ENCODE results near the gene MIER2.

MIER2 gene

DNA sequence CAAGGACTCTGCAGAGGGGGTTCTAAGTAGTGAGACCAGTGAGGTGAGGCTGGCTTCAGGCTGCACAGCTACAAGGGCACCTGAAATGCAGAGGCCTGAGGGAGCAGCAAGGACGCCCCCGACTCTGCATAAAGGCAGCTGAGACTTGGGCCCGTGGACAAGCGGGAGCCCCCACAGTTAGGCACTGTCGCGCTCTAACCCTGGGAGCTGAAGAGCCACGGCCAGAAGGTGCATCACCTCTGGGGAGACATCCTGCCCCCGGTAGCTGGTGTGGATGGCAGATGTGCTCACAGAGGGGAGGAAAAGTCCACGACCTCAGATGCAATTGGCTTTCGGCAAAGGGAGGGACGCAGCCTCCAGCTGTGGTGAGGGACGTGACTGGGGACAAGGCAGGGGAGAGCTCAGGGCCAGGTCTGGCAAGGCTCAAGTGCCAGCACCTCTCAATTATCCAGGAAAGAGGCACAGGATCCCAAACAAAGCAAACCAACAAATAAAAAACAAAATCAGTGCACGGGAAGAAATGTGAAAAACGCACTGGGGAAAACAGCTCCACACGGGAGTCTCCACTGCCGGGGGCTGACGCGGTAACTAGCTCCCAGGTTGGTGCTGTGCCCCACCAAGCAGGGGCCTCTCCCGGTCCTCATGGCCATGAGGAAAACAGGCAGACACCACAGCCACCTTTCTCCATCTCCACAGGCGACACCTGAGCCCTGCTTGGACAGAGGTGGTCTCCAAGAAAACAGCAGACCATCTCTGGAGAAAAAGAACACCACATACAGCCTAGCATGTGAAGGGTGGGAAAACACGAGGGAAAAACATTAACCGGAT, 30.4 kb downstream of the MIER2 start:
- CTCF ChIA-PET, result no interaction called here
- DNase-seq, result no peak
- 95% methylated on average over 18 of the region's 22 CpGs for WGBS (ENCODE audit: insufficient coverage)
- H3K36me3 ChIP-seq (ENCODE audit: control insufficient read depth in 4 of 4, insufficient read depth in 4 of 4, low read length in 3 of 4), result peaks cover 9 to 64% (median 43%) of the 10 kb centered on the region in 4 experiments
- H3K27ac ChIP-seq (ENCODE audit: insufficient read depth in 1 of 2, low read depth in 1 of 2, low read length in 2 of 2, poor library complexity in 1 of 2, severe bottlenecking in 2 of 2), result no peak overlapping the region
- POLR2A ChIA-PET, result no interaction called here
- no peak overlapping the region for H3K4me3 ChIP-seq (ENCODE audit: control insufficient read depth in 1 of 7, extremely low read depth in 1 of 7, insufficient read depth in 4 of 7, low read depth in 2 of 7, low read length in 6 of 7)
- H3K27me3 ChIP-seq (replicated peaks in 2 of 5; ENCODE audit: control insufficient read depth in 4 of 5, insufficient read depth in 5 of 5, low read length in 4 of 5), result no peaks in the 10 kb centered on the region
- peaks cover 0 to 9% (median 2%) of the 10 kb centered on the region in 5 experiments for H3K9me3 ChIP-seq (ENCODE audit: control extremely low read depth in 1 of 5, control insufficient read depth in 4 of 5, insufficient read depth in 2 of 5, low read depth in 1 of 5, low read length in 4 of 5)
- no peaks in the 10 kb centered on the region for H3K4me1 ChIP-seq (ENCODE audit: control extremely low read depth in 1 of 4, control insufficient read depth in 4 of 4, insufficient read depth in 4 of 4, low read length in 3 of 4)

DNA sequence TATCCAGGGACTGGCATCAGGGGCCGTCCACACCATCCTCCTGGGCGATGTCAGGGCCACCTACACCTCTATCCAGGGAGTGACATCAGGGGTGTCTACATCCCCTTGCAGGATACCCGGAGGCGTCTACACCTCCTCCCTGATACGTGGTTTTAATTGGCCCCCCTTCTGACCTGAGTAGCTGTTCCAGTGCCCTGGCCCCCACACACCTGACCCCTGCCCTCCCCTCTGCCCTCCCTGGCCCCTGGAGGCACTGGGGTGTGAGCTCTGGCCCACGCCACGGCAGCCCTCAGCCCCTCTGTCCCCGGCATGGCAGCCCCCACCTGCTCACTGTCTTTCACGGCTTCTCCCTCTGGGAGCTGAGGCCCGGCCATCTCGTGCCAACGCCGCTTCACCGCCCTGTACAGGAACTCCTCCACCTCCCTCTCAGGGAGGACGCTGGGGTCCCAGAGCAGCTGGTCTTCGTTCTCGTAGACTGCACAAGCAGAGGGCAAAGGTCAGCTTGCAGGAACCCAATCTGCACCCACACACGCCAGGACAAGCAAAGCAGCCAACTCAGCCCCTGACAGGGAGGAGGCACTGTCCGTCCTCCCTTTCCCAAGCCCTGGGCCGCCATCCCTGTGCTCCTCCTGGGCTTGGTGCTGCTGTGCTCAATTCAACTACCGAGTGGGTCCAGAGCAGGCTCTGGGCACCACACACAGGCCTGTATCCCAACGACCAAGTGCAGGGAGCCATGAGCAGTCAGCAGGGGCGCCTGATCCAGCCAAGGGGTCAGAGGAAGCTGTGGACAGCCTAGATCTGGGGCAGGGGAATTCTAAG, 31.2 kb downstream of the MIER2 start:
- POLR2A ChIA-PET, result no interaction called here
- peaks cover 9 to 69% (median 47%) of the 10 kb centered on the region in 4 experiments for H3K36me3 ChIP-seq (ENCODE audit: control insufficient read depth in 4 of 4, insufficient read depth in 4 of 4, low read length in 3 of 4)
- H3K4me1 ChIP-seq (ENCODE audit: control extremely low read depth in 1 of 4, control insufficient read depth in 4 of 4, insufficient read depth in 4 of 4, low read length in 3 of 4), result no peaks in the 10 kb centered on the region
- no peak overlapping the region for H3K27ac ChIP-seq (ENCODE audit: insufficient read depth in 1 of 2, low read depth in 1 of 2, low read length in 2 of 2, poor library complexity in 1 of 2, severe bottlenecking in 2 of 2)
- peaks cover 0 to 9% (median 2%) of the 10 kb centered on the region in 5 experiments for H3K9me3 ChIP-seq (ENCODE audit: control extremely low read depth in 1 of 5, control insufficient read depth in 4 of 5, insufficient read depth in 2 of 5, low read depth in 1 of 5, low read length in 4 of 5)
- H3K27me3 ChIP-seq (replicated peaks in 2 of 5; ENCODE audit: control insufficient read depth in 4 of 5, insufficient read depth in 5 of 5, low read length in 4 of 5), result no peaks in the 10 kb centered on the region
- CTCF ChIA-PET, result no interaction called here
- DNase-seq, result no peak
- no peak overlapping the region for H3K4me3 ChIP-seq (ENCODE audit: control insufficient read depth in 1 of 7, extremely low read depth in 1 of 7, insufficient read depth in 4 of 7, low read depth in 2 of 7, low read length in 6 of 7)
- WGBS (ENCODE audit: insufficient coverage), result 98% methylated on average over 21 of the region's 23 CpGs

DNA sequence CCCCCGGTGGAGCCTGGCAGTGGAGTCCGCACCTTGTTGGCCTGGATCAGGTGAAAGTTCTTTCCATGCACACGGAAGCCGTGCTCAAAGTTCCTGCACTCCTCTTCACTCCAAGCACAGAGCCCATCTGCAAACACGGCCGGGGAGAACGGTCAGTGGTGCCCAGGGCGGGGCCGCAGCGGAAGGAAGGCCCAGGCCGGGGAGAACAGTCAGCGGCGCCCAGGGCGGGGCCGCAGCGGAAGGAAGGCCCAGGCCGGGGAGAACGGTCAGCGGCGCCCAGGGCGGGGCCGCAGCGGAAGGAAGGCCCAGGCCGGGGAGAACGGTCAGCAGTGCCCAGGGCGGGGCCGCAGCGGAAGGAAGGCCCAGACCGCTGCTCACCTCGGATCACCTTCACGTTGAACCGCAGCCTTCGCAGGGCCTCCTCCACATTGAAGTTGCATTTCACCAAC, 32.8 kb downstream of the MIER2 start:
- DNase-seq, result no peak
- Histone ChIP-seq H3K4me1 (ENCODE audit: control extremely low read depth in 1 of 4, control insufficient read depth in 4 of 4, insufficient read depth in 4 of 4, low read length in 3 of 4) (no peaks in the 10 kb centered on the region), H3K36me3 (ENCODE audit: control insufficient read depth in 4 of 4, insufficient read depth in 4 of 4, low read length in 3 of 4) (peaks cover 9 to 75% (median 57%) of the 10 kb centered on the region in 4 experiments), H3K9me3 (ENCODE audit: control extremely low read depth in 1 of 5, control insufficient read depth in 4 of 5, insufficient read depth in 2 of 5, low read depth in 1 of 5, low read length in 4 of 5) (peaks cover 0 to 4% (median 0%) of the 10 kb centered on the region in 5 experiments), H3K27ac (ENCODE audit: insufficient read depth in 1 of 2, low read depth in 1 of 2, low read length in 2 of 2, poor library complexity in 1 of 2, severe bottlenecking in 2 of 2) (no peak overlapping the region), H3K27me3 (replicated peaks in 2 of 5; ENCODE audit: control insufficient read depth in 4 of 5, insufficient read depth in 5 of 5, low read length in 4 of 5) (no peaks in the 10 kb centered on the region), H3K4me3 (ENCODE audit: control insufficient read depth in 1 of 7, extremely low read depth in 1 of 7, insufficient read depth in 4 of 7, low read depth in 2 of 7, low read length in 6 of 7) (no peak overlapping the region)
- 96% methylated on average over 11 of the region's 33 CpGs for WGBS (ENCODE audit: insufficient coverage)
- POLR2A ChIA-PET, result no interaction called here
- CTCF ChIA-PET, result no interaction called here

DNA sequence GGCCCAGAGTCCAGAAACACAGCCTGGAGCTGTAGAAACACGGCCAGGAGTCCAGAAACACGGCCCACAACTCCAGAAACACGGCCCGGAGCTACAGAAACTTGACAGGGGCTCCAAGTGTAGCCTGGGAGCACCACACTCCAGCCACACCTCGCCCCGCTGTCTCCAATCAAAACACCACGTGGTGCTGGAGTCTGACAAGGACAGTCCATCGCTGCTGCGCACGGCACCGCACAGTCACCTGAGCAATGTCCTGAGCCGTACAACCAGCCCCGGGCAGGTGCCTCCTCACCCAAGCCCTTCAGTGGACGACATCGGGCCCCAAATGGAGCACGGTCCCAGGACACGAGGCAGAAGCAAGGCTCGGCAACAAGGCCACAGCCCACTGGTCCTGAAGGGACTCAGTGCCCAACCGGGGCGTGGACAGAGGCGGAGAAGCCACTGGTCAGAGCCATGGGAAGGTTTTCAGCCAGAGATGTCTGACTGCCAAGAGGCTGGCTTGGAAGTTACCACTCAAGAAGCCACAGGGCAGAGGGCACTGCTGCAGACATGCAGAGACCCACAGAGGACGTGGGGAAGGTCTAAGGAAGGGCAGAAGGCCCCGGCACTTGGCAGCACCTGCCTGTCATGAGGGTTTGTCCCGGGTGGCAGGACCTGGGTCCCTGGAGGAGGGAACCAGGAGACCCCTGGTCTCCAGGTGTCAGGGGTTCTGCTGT, 33.7 kb downstream of the MIER2 start:
- Histone ChIP-seq H3K4me3 (ENCODE audit: control insufficient read depth in 1 of 7, extremely low read depth in 1 of 7, insufficient read depth in 4 of 7, low read depth in 2 of 7, low read length in 6 of 7) (no peak overlapping the region), H3K4me1 (ENCODE audit: control extremely low read depth in 1 of 4, control insufficient read depth in 4 of 4, insufficient read depth in 4 of 4, low read length in 3 of 4) (no peaks in the 10 kb centered on the region), H3K27me3 (replicated peaks in 2 of 5; ENCODE audit: control insufficient read depth in 4 of 5, insufficient read depth in 5 of 5, low read length in 4 of 5) (no peaks in the 10 kb centered on the region), H3K9me3 (ENCODE audit: control extremely low read depth in 1 of 5, control insufficient read depth in 4 of 5, insufficient read depth in 2 of 5, low read depth in 1 of 5, low read length in 4 of 5) (peaks cover 0 to 3% (median 0%) of the 10 kb centered on the region in 5 experiments), H3K36me3 (ENCODE audit: control insufficient read depth in 4 of 4, insufficient read depth in 4 of 4, low read length in 3 of 4) (peaks cover 7 to 80% (median 57%) of the 10 kb centered on the region in 4 experiments), H3K27ac (ENCODE audit: insufficient read depth in 1 of 2, low read depth in 1 of 2, low read length in 2 of 2, poor library complexity in 1 of 2, severe bottlenecking in 2 of 2) (no peak overlapping the region)
- ChIA-PET POLR2A (no interaction called here), CTCF (interaction anchor here (1.0 kb wide), 1 partner anchor 16 kb away, joined by 4 read pairs; no protein-coding TSS in a partner anchor)
- DNase-seq, result no peak
- WGBS (ENCODE audit: insufficient coverage), result 94% methylated on average over 24 of the region's 24 CpGs

DNA sequence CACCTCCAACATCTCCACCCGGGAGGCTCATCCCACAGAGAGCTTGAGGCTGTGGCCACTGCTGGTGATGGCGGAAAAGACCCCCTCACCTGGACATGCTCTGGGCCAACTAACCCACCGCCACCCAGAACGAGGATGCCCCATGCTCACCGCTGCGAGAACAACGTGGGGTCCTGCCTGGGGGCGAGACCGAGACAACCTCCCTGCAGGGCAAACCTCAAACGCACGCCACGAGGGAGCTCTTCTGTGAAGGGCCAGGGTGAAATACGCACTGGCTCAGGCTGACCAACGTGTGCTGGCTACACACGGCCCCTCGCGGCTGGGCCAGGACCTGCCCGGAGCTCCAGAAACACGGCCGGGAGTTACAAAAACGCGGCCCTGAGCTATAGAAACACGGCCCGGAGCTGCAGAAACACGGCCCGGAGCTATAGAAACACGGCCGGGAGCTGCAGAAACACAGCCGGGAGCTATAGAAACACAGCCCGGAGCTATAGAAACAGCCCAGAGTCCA, 34.4 kb downstream of the MIER2 start:
- no peak overlapping the region for H3K4me3 ChIP-seq (ENCODE audit: control insufficient read depth in 1 of 7, extremely low read depth in 1 of 7, insufficient read depth in 4 of 7, low read depth in 2 of 7, low read length in 6 of 7)
- no peaks in the 10 kb centered on the region for H3K9me3 ChIP-seq (ENCODE audit: control extremely low read depth in 1 of 5, control insufficient read depth in 4 of 5, insufficient read depth in 2 of 5, low read depth in 1 of 5, low read length in 4 of 5)
- WGBS (ENCODE audit: insufficient coverage), result 91% methylated on average over 27 of the region's 30 CpGs
- CTCF ChIA-PET, result interaction anchor here (1.0 kb wide), 1 partner anchor 15 kb away, joined by 4 read pairs; no protein-coding TSS in a partner anchor
- no peak overlapping the region for H3K27ac ChIP-seq (ENCODE audit: insufficient read depth in 1 of 2, low read depth in 1 of 2, low read length in 2 of 2, poor library complexity in 1 of 2, severe bottlenecking in 2 of 2)
- H3K27me3 ChIP-seq (replicated peaks in 2 of 5; ENCODE audit: control insufficient read depth in 4 of 5, insufficient read depth in 5 of 5, low read length in 4 of 5), result no peaks in the 10 kb centered on the region
- no peaks in the 10 kb centered on the region for H3K4me1 ChIP-seq (ENCODE audit: control extremely low read depth in 1 of 4, control insufficient read depth in 4 of 4, insufficient read depth in 4 of 4, low read length in 3 of 4)
- peaks cover 2 to 80% (median 53%) of the 10 kb centered on the region in 4 experiments for H3K36me3 ChIP-seq (ENCODE audit: control insufficient read depth in 4 of 4, insufficient read depth in 4 of 4, low read length in 3 of 4)
- no peak for DNase-seq
- POLR2A ChIA-PET, result no interaction called here

DNA sequence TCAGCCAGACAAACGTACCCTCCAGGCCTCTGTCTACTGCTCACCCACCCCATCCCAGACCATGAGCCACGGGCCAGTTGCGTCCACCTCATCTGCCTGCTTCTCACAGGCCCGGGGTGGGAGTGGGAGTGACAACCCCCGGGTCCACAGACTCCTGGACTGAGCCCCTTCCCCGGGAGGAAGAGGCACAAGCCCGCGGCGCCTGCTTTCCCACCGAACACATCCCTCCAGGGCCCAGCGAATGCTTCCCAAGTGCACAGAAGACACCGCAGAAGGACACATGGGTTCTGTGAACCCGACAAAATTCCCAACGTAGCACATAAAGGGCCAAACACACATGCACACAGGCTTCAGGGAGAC, 35.4 kb downstream of the MIER2 start:
- H3K36me3 ChIP-seq (ENCODE audit: control insufficient read depth in 4 of 4, insufficient read depth in 4 of 4, low read length in 3 of 4), result peaks cover 2 to 73% (median 52%) of the 10 kb centered on the region in 4 experiments
- DNase-seq, result no peak
- POLR2A ChIA-PET, result no interaction called here

More for the DNA sequence above, 35.4 kb downstream of the MIER2 start:
- Histone ChIP-seq H3K9me3 (ENCODE audit: control extremely low read depth in 1 of 5, control insufficient read depth in 4 of 5, insufficient read depth in 2 of 5, low read depth in 1 of 5, low read length in 4 of 5) (no peaks in the 10 kb centered on the region), H3K4me1 (ENCODE audit: control extremely low read depth in 1 of 4, control insufficient read depth in 4 of 4, insufficient read depth in 4 of 4, low read length in 3 of 4) (no peaks in the 10 kb centered on the region), H3K27ac (ENCODE audit: insufficient read depth in 1 of 2, low read depth in 1 of 2, low read length in 2 of 2, poor library complexity in 1 of 2, severe bottlenecking in 2 of 2) (no peak overlapping the region), H3K4me3 (ENCODE audit: control insufficient read depth in 1 of 7, extremely low read depth in 1 of 7, insufficient read depth in 4 of 7, low read depth in 2 of 7, low read length in 6 of 7) (no peak overlapping the region), H3K27me3 (replicated peaks in 2 of 5; ENCODE audit: control insufficient read depth in 4 of 5, insufficient read depth in 5 of 5, low read length in 4 of 5) (no peaks in the 10 kb centered on the region)
- CTCF ChIA-PET, result no interaction called here
- over 99% methylated on average over 13 of the region's 14 CpGs for WGBS (ENCODE audit: insufficient coverage)

All from common myeloid progenitor, CD34-positive (primary cell).